Measurements from ENCODE around the gene FUZ. TPM values are rescaled to one million over a fixed set of nuclear protein-coding genes. Genes with fewer than 3 reads are reported as not detected.

FUZ gene
- 23.1 to 25.8 TPM (median 23.2 TPM) in 3 replicates for total RNA-seq

DNA sequence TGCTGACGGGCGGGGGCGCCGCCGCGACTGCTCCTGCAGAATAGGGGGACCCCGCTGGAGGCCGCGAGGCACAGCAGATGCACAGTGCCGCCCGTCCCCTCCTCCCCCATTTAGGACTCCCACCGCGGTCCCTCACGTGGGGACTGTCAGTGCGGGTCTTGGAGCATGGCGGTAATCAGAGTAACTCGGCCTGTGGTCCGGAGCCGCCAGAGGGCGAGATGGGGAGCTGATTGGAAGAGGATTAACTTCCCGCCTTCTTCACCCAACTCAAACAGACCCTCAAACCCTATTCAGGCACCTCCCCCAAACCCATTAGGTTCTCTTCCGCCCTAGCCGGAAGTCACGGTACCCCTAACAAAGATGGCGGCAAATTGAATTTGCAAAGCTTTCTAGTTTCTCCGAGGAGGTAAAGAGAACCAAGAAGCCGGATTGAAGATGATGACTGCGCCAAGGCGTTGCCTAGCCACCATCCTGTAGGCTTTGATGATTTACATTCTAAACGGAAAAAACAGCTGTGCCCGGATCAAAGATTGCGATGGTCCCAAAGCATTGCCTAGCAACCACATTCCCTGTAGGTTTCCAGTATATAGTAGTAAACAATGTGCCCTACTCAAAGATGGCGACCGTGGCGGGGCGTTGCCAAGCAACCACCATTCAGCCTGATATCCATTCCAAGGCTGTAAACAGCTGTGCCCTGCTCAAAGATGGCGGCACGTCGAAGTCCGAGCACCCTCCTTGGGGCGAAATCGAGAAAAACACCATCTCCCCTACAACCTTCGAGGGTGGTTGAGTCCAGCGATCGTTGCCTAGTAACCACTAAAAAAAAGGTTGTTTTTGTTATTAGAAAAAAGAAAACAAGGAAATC, at the start of gene FUZ:
Gene FUZ (minus strand): TSS at position 296 of the 865 bp plus-strand sequence. CDS start 186 bp downstream, at position 110.
- H3K27ac Mint-ChIP-seq, result peak within 1 kb of the TSS; percentile 98
- peaks cover 30% of the 10 kb centered on the region for H3K4me1 Mint-ChIP-seq
- H3K9me3 Mint-ChIP-seq, result no peaks in the 10 kb centered on the region

DNA sequence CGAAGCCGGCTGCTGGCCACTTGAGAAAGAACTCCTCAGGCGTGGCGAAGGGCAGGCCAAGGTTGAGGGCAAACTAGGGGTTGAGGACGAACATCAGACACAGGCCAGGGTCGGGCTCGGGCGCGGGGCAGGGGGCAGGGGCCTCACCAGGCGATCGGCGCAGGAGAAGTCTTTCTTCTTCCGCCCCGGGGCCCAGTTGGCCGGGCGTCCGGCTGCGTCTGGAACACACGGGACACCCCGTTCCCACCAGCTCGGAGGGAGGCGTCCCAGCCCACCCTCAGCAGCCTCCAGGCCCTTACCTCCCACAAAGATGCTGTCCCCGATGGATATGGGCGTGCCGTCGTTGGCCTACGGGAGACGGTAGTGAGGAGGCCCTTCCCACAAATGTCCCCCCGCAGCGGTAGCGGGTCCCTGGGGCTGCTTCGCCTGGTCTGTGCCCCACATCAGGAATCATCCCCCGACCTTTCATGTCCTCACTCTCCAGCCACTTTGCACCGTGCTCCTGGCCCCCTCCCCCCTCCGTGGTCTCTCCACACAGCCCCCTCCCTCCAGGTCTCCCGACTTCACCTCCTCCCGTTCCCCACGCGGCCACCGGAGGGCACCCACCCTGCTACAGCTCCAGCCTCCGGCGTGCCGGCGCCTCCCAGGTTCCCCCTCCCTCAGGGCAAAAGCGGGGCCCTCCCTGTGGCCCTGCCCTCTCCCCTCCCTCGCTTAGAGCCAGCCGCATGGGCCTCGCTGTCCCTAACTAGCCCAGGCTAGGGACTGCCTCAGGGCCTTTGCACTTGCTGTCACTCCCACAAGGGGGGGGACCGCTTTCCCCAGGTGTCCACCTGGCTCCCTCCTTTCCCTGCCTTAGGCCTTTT, 49.5 kb upstream of the FUZ start:
- peaks cover 12% of the 10 kb centered on the region for H3K36me3 Mint-ChIP-seq

More for the DNA sequence above, at the start of gene FUZ:
- peak; percentile 27 for TF ChIP-seq CTCF (IDR thresholded peaks at IDR 0.05; ENCODE audit: unreplicated experiment)
- peak; percentile 86 to 91 for DNase-seq (ENCODE audit: low spot score in 2 of 2, unreplicated experiment in 2 of 2)
- Mint-ChIP-seq H3K27me3 (ENCODE audit: low read depth) (no peaks in the 10 kb centered on the region), H3K36me3 (no peaks in the 10 kb centered on the region), H3K4me3 (peak within 1 kb of the TSS; percentile 95)

DNA sequence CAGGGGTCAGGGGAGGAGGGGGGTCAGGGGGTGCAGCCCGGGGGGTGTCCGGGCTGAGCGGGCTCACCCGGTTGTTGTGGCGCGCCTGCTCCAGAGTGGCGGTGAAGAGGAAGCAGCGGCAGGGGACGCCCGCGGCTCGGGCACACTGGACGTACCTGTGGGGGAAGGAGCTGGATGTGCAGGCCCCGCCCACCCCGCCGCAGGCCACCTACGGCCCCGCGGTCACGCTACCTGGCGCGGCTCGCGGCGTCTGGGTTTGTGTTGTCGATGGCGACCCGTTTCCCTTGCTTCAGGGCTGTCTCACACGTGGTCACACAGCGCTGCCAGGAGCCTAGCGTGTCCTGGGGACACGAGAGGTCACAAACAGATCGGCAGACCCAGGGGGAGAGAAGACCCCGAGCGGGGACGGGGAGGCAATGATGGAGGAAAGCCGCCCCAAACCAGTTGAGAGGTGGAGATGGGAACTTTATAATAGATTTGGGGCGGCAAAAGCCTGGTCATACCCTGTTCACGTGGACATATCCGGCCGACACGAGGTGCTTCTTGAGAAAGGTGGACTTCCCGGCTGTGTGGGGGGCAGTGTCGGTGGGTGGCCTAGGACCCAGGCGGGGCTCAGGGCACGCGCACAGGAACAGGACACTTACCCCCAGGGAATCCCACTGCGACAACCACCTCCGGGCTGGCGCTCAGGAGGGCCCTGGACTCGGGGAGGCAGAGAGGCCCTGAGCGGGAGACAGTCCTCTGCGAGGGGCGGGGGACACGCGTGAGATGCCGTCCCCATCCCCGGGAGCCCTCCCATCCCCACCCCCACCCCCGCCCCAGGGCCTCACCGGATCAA, 48.7 kb upstream of the FUZ start:
- H3K4me3 Mint-ChIP-seq, result no peak overlapping the region
- H3K4me1 Mint-ChIP-seq, result peaks cover 24% of the 10 kb centered on the region
- no peaks in the 10 kb centered on the region for H3K9me3 Mint-ChIP-seq
- peaks cover 12% of the 10 kb centered on the region for H3K36me3 Mint-ChIP-seq
- no peak for DNase-seq (ENCODE audit: low spot score in 2 of 2, unreplicated experiment in 2 of 2)
- no peaks in the 10 kb centered on the region for H3K27me3 Mint-ChIP-seq (ENCODE audit: low read depth)
- TF ChIP-seq CTCF (IDR thresholded peaks at IDR 0.05; ENCODE audit: unreplicated experiment), result no peak
- no peak overlapping the region for H3K27ac Mint-ChIP-seq

More for the DNA sequence above, 49.5 kb upstream of the FUZ start:
- H3K27ac Mint-ChIP-seq, result no peak overlapping the region
- H3K9me3 Mint-ChIP-seq, result no peaks in the 10 kb centered on the region
- no peak for DNase-seq (ENCODE audit: low spot score in 2 of 2, unreplicated experiment in 2 of 2)
- peaks cover 29% of the 10 kb centered on the region for H3K4me1 Mint-ChIP-seq
- no peaks in the 10 kb centered on the region for H3K27me3 Mint-ChIP-seq (ENCODE audit: low read depth)
- TF ChIP-seq CTCF (IDR thresholded peaks at IDR 0.05; ENCODE audit: unreplicated experiment), result no peak
- no peak overlapping the region for H3K4me3 Mint-ChIP-seq

DNA sequence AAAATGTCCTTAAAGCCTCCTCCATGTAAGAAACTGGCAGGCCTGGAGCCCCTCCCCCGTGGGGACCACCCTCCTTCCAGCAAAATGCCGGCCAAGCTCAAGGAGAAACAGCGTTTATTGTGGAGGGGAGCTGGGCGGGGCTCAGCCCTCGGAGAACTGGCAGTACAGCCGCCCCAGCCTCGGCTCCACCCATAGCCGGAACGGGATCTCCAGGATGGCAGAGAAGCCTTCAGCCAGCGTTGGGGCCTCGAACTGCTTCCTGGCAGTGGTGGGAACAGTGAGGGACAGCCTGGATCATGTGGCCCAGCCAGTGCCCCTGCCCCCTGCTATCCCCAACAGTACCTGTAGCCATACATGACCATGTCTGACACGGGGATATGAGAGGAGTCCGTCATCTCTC, 48.0 kb upstream of the FUZ start:
- H3K4me1 Mint-ChIP-seq, result peaks cover 17% of the 10 kb centered on the region
- DNase-seq (ENCODE audit: low spot score in 2 of 2, unreplicated experiment in 2 of 2), result no peak

More for the DNA sequence above, 48.0 kb upstream of the FUZ start:
- H3K36me3 Mint-ChIP-seq, result peaks cover 12% of the 10 kb centered on the region
- TF ChIP-seq CTCF (IDR thresholded peaks at IDR 0.05; ENCODE audit: unreplicated experiment), result no peak
- H3K4me3 Mint-ChIP-seq, result no peak overlapping the region
- no peaks in the 10 kb centered on the region for H3K27me3 Mint-ChIP-seq (ENCODE audit: low read depth)
- no peaks in the 10 kb centered on the region for H3K9me3 Mint-ChIP-seq
- peak overlapping the region; percentile 83 for H3K27ac Mint-ChIP-seq

Data from mesothelial cell of epicardium (in vitro differentiated cells).